GM18519 (cell line): ENCODE data around the gene RCBTB1.
A peak's percentile ranks its signal among the peaks of the same experiment; 100 is the strongest.
"Not testable (repeated sequence)": the region's sequence is repeated elsewhere in the genome, so short reads cannot be mapped to it uniquely, and the experiment has no call there.

Experiments
- ATAC-seq: cut with Tn5 transposase; IDR thresholded peaks from one replicate; pipeline ENCODE4 v1.9.1; 2021; ENCODE audit warnings: mild to moderate bottlenecking, moderate library complexity; ENCODE audit not compliant: unreplicated experiment, low FRiP score

The RCBTB1 gene

GRCh38 chr13:49524740-49525501 is 60.4 kb downstream of the RCBTB1 start:
- ATAC-seq = no peak

GRCh38 chr13:49521224-49521623 is 64.1 kb downstream of the RCBTB1 start:
- no peak for ATAC-seq

- no peak for ATAC-seq
Observed at GRCh38 chr13:49517461-49517860, 67.9 kb downstream of the RCBTB1 start.

- ATAC-seq = no peak
Observed at GRCh38 chr13:49516467-49516866, 68.9 kb downstream of the RCBTB1 start.

GRCh38 chr13:49512578-49512977 is 72.8 kb downstream of the RCBTB1 start:
- no peak for ATAC-seq

GRCh38 chr13:49503951-49504350 is 81.4 kb downstream of the RCBTB1 start:
- ATAC-seq = no peak

- ATAC-seq = no peak
Observed at GRCh38 chr13:49502954-49503353, 82.4 kb downstream of the RCBTB1 start.

- ATAC-seq = no peak
Observed at GRCh38 chr13:49499889-49500660, 85.3 kb downstream of the RCBTB1 start.

- no peak for ATAC-seq
Observed at GRCh38 chr13:49498206-49498605, 87.2 kb downstream of the RCBTB1 start.

- no peak for ATAC-seq
Observed at GRCh38 chr13:49497272-49497671, 88.1 kb downstream of the RCBTB1 start.

- not testable (repeated sequence) for ATAC-seq
Observed at GRCh38 chr13:49496837-49497236, 88.5 kb downstream of the RCBTB1 start.

GRCh38 chr13:49495783-49496762 is 89.3 kb downstream of the RCBTB1 start, which contains the start of gene PHF11:
Gene PHF11 (plus strand): TSS chr13:49495953. CDS start chr13:49496002, 49 bp downstream.
- peak; percentile 86 for ATAC-seq

GRCh38 chr13:49494645-49495044 is 90.7 kb downstream of the RCBTB1 start:
- ATAC-seq = no peak

- ATAC-seq = no peak
Observed at GRCh38 chr13:49488563-49488962, 96.8 kb downstream of the RCBTB1 start.
